ENCODE measurements around the gene MSI2.

- TF ChIP-seq POLR2AphosphoS5 (IDR thresholded peaks at IDR 0.05; ENCODE audit: low read depth, low read length) (no peak), TAF1 (IDR thresholded peaks at IDR 0.05; ENCODE audit: borderline replicate concordance, low read depth, low read length) (no peak), POLR2A (IDR thresholded peaks at IDR 0.05; ENCODE audit: low read depth, low read length) (no peak)
Measured at GRCh38 chr17:57649191-57649590, 392.9 kb downstream of the MSI2 start.
